AG10803 (cell line): ENCODE data around the gene ULBP3.

Source experiments
- DNase-seq: peaks from one replicate; pipeline ENCODE4 v3.0.0; 2010; ENCODE audit warnings: low read depth
- H3K4me3 ChIP-seq: 2 replicates; pipeline ENCODE4 v1.5.1; 2011; ENCODE audit warnings: mild to moderate bottlenecking, low read length, control low read depth
- CTCF ChIP-seq: conservative IDR thresholded peaks from 2 replicates; pipeline ENCODE4 v1.5.1; 2011; ENCODE audit warnings: mild to moderate bottlenecking, low read length, control low read depth, inconsistent platforms

The ULBP3 gene

GRCh38 chr6:150044621-150045145, 24.2 kb downstream of the ULBP3 start:
- H3K4me3 ChIP-seq, result no peak overlapping the region
- no peak for TF ChIP-seq CTCF
- DNase-seq, result no peak

GRCh38 chr6:150043501-150044412, 25.2 kb downstream of the ULBP3 start:
- no peak overlapping the region for H3K4me3 ChIP-seq
- no peak for TF ChIP-seq CTCF
- DNase-seq, result no peak

- DNase-seq, result no peak
- no peak overlapping the region for H3K4me3 ChIP-seq
- no peak for TF ChIP-seq CTCF
Observed at GRCh38 chr6:150043096-150043495, 25.8 kb downstream of the ULBP3 start.

- DNase-seq, result no peak
- TF ChIP-seq CTCF, result no peak
- no peak overlapping the region for H3K4me3 ChIP-seq
Observed at GRCh38 chr6:150038202-150039062, 30.5 kb downstream of the ULBP3 start.

- DNase-seq, result no peak
- no peak overlapping the region for H3K4me3 ChIP-seq
- TF ChIP-seq CTCF, result no peak
Observed at GRCh38 chr6:150037526-150038201, 31.3 kb downstream of the ULBP3 start.

- no peak overlapping the region for H3K4me3 ChIP-seq
Observed at GRCh38 chr6:150036081-150036480, 32.8 kb downstream of the ULBP3 start.

More at GRCh38 chr6:150036081-150036480, 32.8 kb downstream of the ULBP3 start:
- DNase-seq, result no peak
- TF ChIP-seq CTCF, result no peak
